SK-N-SH (cell line): ENCODE data around the gene ARHGAP45. TPM values are rescaled to one million over a fixed set of nuclear protein-coding genes. Genes with fewer than 3 reads are reported as not detected.

Experiments
- CTCF ChIA-PET: fragments of 300-600, 350-600 bp; formaldehyde crosslinking; extraction: SDS; loops from one replicate; lab custom pipeline; 2021; lab: Yijun Ruan, JAX
- POLR2A ChIA-PET: fragments of 350-600 bp; sonication (Branson Sonifier 250); formaldehyde crosslinking; extraction: SDS; loops from one replicate; lab custom pipeline; 2020; ENCODE audit warnings: antibody characterized with exemption, inconsistent platforms; lab: Yijun Ruan, JAX
- DNase-seq: peaks from one replicate; pipeline ENCODE4 v3.0.0; 2012
- H2AFZ ChIP-seq: fragments of 200-600 bp; sonication (generic); 2 replicates; pipeline ENCODE4 v1.8.1; 2016; ENCODE audit warnings: antibody characterized with exemption, mild to moderate bottlenecking, low read depth
- H3F3A ChIP-seq: fragments of 200-600 bp; sonication (generic); replicated peaks from 2 replicates; pipeline ENCODE3; 2016; ENCODE audit warnings: antibody characterized with exemption, mild to moderate bottlenecking; ENCODE audit not compliant: insufficient read depth
- H3K27ac ChIP-seq, 2 experiments: fragments of 200-500 bp in 1 of 2; fragments of 200-600 bp in 1 of 2; sonication (Bioruptor generic) in 1 of 2; sonication (generic), shearing (Covaris generic) in 1 of 2; 2 replicates each; pipeline versions ENCODE4 v1.5.1 to v1.6.1; 2014 to 2016; ENCODE audit warnings: low read depth in 2 of 2, inconsistent platforms in 1 of 2, low read length in 1 of 2, mild to moderate bottlenecking in 1 of 2, mixed read lengths in 1 of 2
- H3K27me3 ChIP-seq: fragments of 200-600 bp; sonication (generic), shearing (Covaris generic); 2 replicates; pipeline ENCODE4 v1.6.1; 2016; ENCODE audit warnings: mixed run types; ENCODE audit not compliant: insufficient read depth
- H3K36me3 ChIP-seq, 2 experiments: fragments of 200-500 bp in 1 of 2; fragments of 200-600 bp in 1 of 2; sonication (Bioruptor generic) in 1 of 2; sonication (generic) in 1 of 2; replicated peaks in 1 of 2; 2 replicates each; pipeline versions ENCODE3 to v1.5.1; 2014 to 2016; ENCODE audit warnings: low read length in 1 of 2, mild to moderate bottlenecking in 1 of 2; ENCODE audit not compliant: insufficient read depth in 2 of 2, control insufficient read depth in 1 of 2
- H3K4me1 ChIP-seq, 2 experiments: fragments of 200-500 bp in 1 of 2; fragments of 200-600 bp in 1 of 2; sonication (Bioruptor generic) in 1 of 2; sonication (generic), shearing (Covaris generic) in 1 of 2; 2 replicates each; pipeline versions ENCODE4 v1.5.1 to v1.6.1; 2014 to 2016; ENCODE audit warnings: low read depth in 1 of 2, low read length in 1 of 2, mixed run types in 1 of 2; ENCODE audit not compliant: insufficient read depth in 2 of 2, control insufficient read depth in 1 of 2
- H3K4me2 ChIP-seq: fragments of 200-600 bp; sonication (generic), shearing (Covaris generic); 2 replicates; pipeline ENCODE4 v1.6.1; 2017; ENCODE audit warnings: mixed run types
- H3K4me3 ChIP-seq, 2 experiments: fragments of 200-500 bp in 1 of 2; fragments of 200-600 bp in 1 of 2; sonication (Bioruptor generic) in 1 of 2; sonication (generic), shearing (Covaris generic) in 1 of 2; 2 replicates each; pipeline versions ENCODE4 v1.5.1 to v1.8.1; 2014 to 2016; ENCODE audit warnings: low read depth in 2 of 2, inconsistent platforms in 1 of 2, low read length in 1 of 2, mild to moderate bottlenecking in 1 of 2, mixed read lengths in 1 of 2, moderate library complexity in 1 of 2
- H3K79me2 ChIP-seq: fragments of 200-600 bp; sonication (generic); 2 replicates; pipeline ENCODE4 v1.8.1; 2017; ENCODE audit warnings: mild to moderate bottlenecking; ENCODE audit not compliant: insufficient read depth
- H3K9ac ChIP-seq: fragments of 200-600 bp; sonication (generic); 2 replicates; pipeline ENCODE4 v1.6.1; 2017; ENCODE audit warnings: mixed run types
- H3K9me2 ChIP-seq: fragments of 200-600 bp; sonication (generic); 2 replicates; pipeline ENCODE4 v1.6.1; 2017; ENCODE audit warnings: mixed run types
- H3K9me3 ChIP-seq: fragments of 200-600 bp; sonication (generic); 2 replicates; pipeline ENCODE4 v1.6.1; 2017; ENCODE audit warnings: mixed run types, mild to moderate bottlenecking, moderate library complexity
- H4K20me1 ChIP-seq: fragments of 200-600 bp; sonication (generic); 2 replicates; pipeline ENCODE4 v1.6.1; 2017; ENCODE audit warnings: mild to moderate bottlenecking, mixed run types; ENCODE audit not compliant: insufficient read depth
- CHD2 ChIP-seq: fragments of 150-350 bp; IDR thresholded peaks from 2 replicates; pipeline ENCODE4 v1.6.1; 2018; ENCODE audit warnings: low read length; ENCODE audit not compliant: partially characterized antibody
- ELF1 ChIP-seq: IDR thresholded peaks from 2 replicates; pipeline ENCODE4 v1.4.0; 2012
- EP300 ChIP-seq, 2 experiments: IDR thresholded peaks; 2 replicates each; pipeline versions ENCODE4 v1.4.0 to v1.6.1; 2012; ENCODE audit warnings: borderline replicate concordance in 1 of 2, low read depth in 1 of 2, low read length in 1 of 2
- EZH2phosphoT487 ChIP-seq: fragments of 200-600 bp; sonication (generic); IDR thresholded peaks from 2 replicates; pipeline ENCODE4 v1.6.1; 2017; ENCODE audit warnings: low read depth, mixed run types, mild to moderate bottlenecking, antibody characterized with exemption, moderate library complexity, borderline replicate concordance
- FOXJ3 ChIP-seq: sonication (generic); formaldehyde crosslinking; IDR thresholded peaks from 2 replicates; pipeline ENCODE4 v1.5.1; 2020; ENCODE audit warnings: mild to moderate bottlenecking, missing genetic modification reagents
- FOXM1 ChIP-seq: IDR thresholded peaks from 2 replicates; pipeline ENCODE4 v1.4.0; 2012; ENCODE audit warnings: low read depth, mild to moderate bottlenecking
- GABPA ChIP-seq: IDR thresholded peaks from 2 replicates; pipeline ENCODE4 v1.4.0; 2012; ENCODE audit warnings: low read depth, mild to moderate bottlenecking
- JUND ChIP-seq: IDR thresholded peaks from 2 replicates; pipeline ENCODE4 v1.4.0; 2012
- MAX ChIP-seq: IDR thresholded peaks from 2 replicates; pipeline ENCODE4 v1.4.0; 2012; ENCODE audit warnings: low read depth
- MEF2A ChIP-seq: IDR thresholded peaks from 2 replicates; pipeline ENCODE4 v1.4.0; 2012; ENCODE audit warnings: low read depth, borderline replicate concordance
- MXI1 ChIP-seq: IDR thresholded peaks from 2 replicates; pipeline ENCODE4 v1.6.1; 2012; ENCODE audit warnings: mild to moderate bottlenecking, low read depth, low read length, improper control_type of control experiment
- NRF1 ChIP-seq: IDR thresholded peaks from 2 replicates; pipeline ENCODE4 v1.6.1; 2012; ENCODE audit warnings: low read depth, mild to moderate bottlenecking, low read length
- POLR2AphosphoS5 ChIP-seq: IDR thresholded peaks from 2 replicates; pipeline ENCODE4 v1.6.1; 2012; ENCODE audit warnings: low read depth, low read length
- RAD21 ChIP-seq: IDR thresholded peaks from 2 replicates; pipeline ENCODE4 v1.6.1; 2012; ENCODE audit warnings: mild to moderate bottlenecking, low read length
- RCOR1 ChIP-seq: fragments of 150-350 bp; IDR thresholded peaks from 2 replicates; pipeline ENCODE4 v1.6.1; 2017; ENCODE audit warnings: antibody characterized with exemption, low read length
- RFX5 ChIP-seq: IDR thresholded peaks from 2 replicates; pipeline ENCODE4 v1.6.1; 2012; ENCODE audit warnings: mild to moderate bottlenecking, improper control_type of control experiment, low read length
- RXRA ChIP-seq: IDR thresholded peaks from 2 replicates; pipeline ENCODE4 v1.4.0; 2012; ENCODE audit warnings: low read depth, mild to moderate bottlenecking, borderline replicate concordance
- TAF1 ChIP-seq: IDR thresholded peaks from 2 replicates; pipeline ENCODE4 v1.6.1; 2012; ENCODE audit warnings: low read depth, mild to moderate bottlenecking, low read length, moderate library complexity, borderline replicate concordance
- TCF12 ChIP-seq: IDR thresholded peaks from 2 replicates; pipeline ENCODE4 v1.4.0; 2012
- TEAD4 ChIP-seq: IDR thresholded peaks from 2 replicates; pipeline ENCODE4 v1.4.0; 2012; ENCODE audit warnings: mild to moderate bottlenecking, borderline replicate concordance; ENCODE audit not compliant: insufficient read depth
- YY1 ChIP-seq: IDR thresholded peaks from 2 replicates; pipeline ENCODE4 v1.4.0; 2012; ENCODE audit warnings: low read depth, mild to moderate bottlenecking
- ZBTB33 ChIP-seq: IDR thresholded peaks from 2 replicates; pipeline ENCODE4 v1.4.0; 2012; ENCODE audit warnings: low read depth, borderline replicate concordance
- WGBS: methylation state at CpG from one replicate; pipeline ENCODE4 v1.1.6; 2017; ENCODE audit warnings: low lambda C conversion rate; 5-methylcytosine and 5-hydroxymethylcytosine counted together
- polyA plus RNA-seq, 3 experiments: library from polyadenylated mRNA; depleted of rRNA; stranded (reverse); fragments of >200 nt; gene quantifications; 2 replicates each; pipeline ENCODE4 v1.2.3, GENCODE V29; 2012
- TF ChIP-seq, protein P1 (sequence below): fragments of 200-600 bp; sonication (generic); IDR thresholded peaks from 2 replicates; pipeline ENCODE4 v1.6.1; 2017; ENCODE audit warnings: antibody characterized with exemption, mild to moderate bottlenecking, moderate library complexity

ARHGAP45 gene
- polyA plus RNA-seq, 1 of the 3 experiments (the other 2 are of a cell fraction), result 4.2 TPM

DNA sequence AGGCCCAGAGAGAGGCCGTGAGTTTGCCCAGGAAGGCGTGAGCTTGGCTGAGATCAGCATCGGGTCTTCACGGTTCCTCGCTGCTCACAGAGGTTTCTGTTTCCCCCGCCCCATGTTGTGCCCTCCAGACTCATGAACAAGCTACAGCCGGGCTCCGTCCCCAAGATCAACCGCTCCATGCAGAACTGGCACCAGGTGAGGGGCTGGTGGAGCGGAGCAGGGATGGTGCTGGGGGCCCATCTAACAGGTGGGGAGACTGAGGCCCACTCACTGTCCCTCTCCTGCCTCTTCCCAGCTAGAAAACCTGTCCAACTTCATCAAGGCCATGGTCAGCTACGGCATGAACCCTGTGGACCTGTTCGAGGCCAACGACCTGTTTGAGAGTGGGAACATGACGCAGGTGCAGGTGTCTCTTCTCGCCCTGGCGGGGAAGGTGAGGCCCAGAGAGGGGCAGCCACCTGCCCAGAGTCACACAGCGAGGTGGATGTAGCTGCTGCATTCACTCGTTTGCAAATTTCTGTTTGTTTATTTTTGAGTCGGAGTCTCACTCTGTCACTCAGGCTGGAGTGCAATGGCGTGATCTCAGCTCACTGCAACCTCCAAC, 34.6 kb upstream of the ARHGAP45 start:
- H3K9me2 ChIP-seq, result no peaks in the 10 kb centered on the region
- 89% methylated on average over 19 of the region's 20 CpGs for WGBS
- no peak overlapping the region for H3K4me2 ChIP-seq
- H3K27me3 ChIP-seq, result no peaks in the 10 kb centered on the region
- H3K9me3 ChIP-seq, result no peaks in the 10 kb centered on the region
- H3K4me1 ChIP-seq, result peaks cover 0 to 10% of the 10 kb centered on the region in 2 experiments; a peak in 1 of 4 replicates
- H2AFZ ChIP-seq, result no peak overlapping the region
- POLR2A ChIA-PET, result no interaction called here
- CTCF ChIA-PET, result interaction anchor here (0.8 to 1.5 kb wide), 3 partner anchors 9 to 26 kb away, joined by 3 to 4 read pairs (median 3); no protein-coding TSS in a partner anchor
- H3K27ac ChIP-seq, result no peak overlapping the region
- H3K79me2 ChIP-seq, result peaks cover 56% of the 10 kb centered on the region
- no peak overlapping the region for H3K9ac ChIP-seq
- H3F3A ChIP-seq, result peaks cover 21% of the 10 kb centered on the region
- H4K20me1 ChIP-seq, result peaks cover 57% of the 10 kb centered on the region
- peaks cover 16 to 36% of the 10 kb centered on the region in 2 experiments for H3K36me3 ChIP-seq
- H3K4me3 ChIP-seq, result no peak overlapping the region
- TF ChIP-seq EP300 (IDR thresholded peaks at IDR 0.05; ENCODE audit: borderline replicate concordance in 1 of 2, low read depth in 1 of 2, low read length in 1 of 2), result no peak
- no peak for TF ChIP-seq EZH2phosphoT487
- TF ChIP-seq GABPA, result no peak
- TF ChIP-seq POLR2AphosphoS5, result no peak
- TF ChIP-seq RFX5, result no peak
- no peak for TF ChIP-seq FOXM1
- TF ChIP-seq ZBTB33, result no peak
- DNase-seq, result no peak

GRCh38 chr19:1035998-1036621, 30.9 kb upstream of the ARHGAP45 start:
- H3K79me2 ChIP-seq, result peaks cover 22% of the 10 kb centered on the region; the same call in 1 of the 2 replicates
- CTCF ChIA-PET, result interaction anchor here (0.7 to 1.1 kb wide), 2 partner anchors 44 to 77 kb away, joined by 3 read pairs; no protein-coding TSS in a partner anchor
- H3K4me3 ChIP-seq, result no peak overlapping the region
- TF ChIP-seq FOXJ3 (CRISPR knock-in tag) (no peak), TEAD4 (no peak), MXI1 (no peak), RAD21 (no peak; the same call in 1 of the 2 replicates), CHD2 (no peak), NRF1 (no peak), YY1 (no peak), JUND (no peak), RCOR1 (no peak), MEF2A (no peak), TCF12 (no peak), FOXM1 (no peak), MAX (no peak), GABPA (no peak), EZH2phosphoT487 (no peak), RXRA (no peak), RFX5 (no peak), TAF1 (no peak), ELF1 (no peak)
- TF ChIP-seq, protein P1, sequence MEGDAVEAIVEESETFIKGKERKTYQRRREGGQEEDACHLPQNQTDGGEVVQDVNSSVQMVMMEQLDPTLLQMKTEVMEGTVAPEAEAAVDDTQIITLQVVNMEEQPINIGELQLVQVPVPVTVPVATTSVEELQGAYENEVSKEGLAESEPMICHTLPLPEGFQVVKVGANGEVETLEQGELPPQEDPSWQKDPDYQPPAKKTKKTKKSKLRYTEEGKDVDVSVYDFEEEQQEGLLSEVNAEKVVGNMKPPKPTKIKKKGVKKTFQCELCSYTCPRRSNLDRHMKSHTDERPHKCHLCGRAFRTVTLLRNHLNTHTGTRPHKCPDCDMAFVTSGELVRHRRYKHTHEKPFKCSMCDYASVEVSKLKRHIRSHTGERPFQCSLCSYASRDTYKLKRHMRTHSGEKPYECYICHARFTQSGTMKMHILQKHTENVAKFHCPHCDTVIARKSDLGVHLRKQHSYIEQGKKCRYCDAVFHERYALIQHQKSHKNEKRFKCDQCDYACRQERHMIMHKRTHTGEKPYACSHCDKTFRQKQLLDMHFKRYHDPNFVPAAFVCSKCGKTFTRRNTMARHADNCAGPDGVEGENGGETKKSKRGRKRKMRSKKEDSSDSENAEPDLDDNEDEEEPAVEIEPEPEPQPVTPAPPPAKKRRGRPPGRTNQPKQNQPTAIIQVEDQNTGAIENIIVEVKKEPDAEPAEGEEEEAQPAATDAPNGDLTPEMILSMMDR, result no peak
- TF ChIP-seq, all 33 proteins: peak for 0
- Histone ChIP-seq H3K36me3 (peaks cover 16 to 34% of the 10 kb centered on the region in 2 experiments), H3K4me1 (peaks cover 0 to 12% of the 10 kb centered on the region in 2 experiments; a peak in 1 of 4 replicates), H3F3A (peaks cover 36% of the 10 kb centered on the region), H3K27ac (no peak overlapping the region), H3K9me2 (no peaks in the 10 kb centered on the region), H2AFZ (no peak overlapping the region), H3K27me3 (no peaks in the 10 kb centered on the region), H3K9me3 (no peaks in the 10 kb centered on the region), H3K9ac (no peak overlapping the region), H4K20me1 (peaks cover 47% of the 10 kb centered on the region), H3K4me2 (no peak overlapping the region)
- POLR2A ChIA-PET, result no interaction called here
- WGBS, result 92% methylated on average over 20 of the region's 29 CpGs
- no peak for DNase-seq
